Activated naive CD8-positive, alpha-beta T cell treated with anti-CD3 and anti-CD28 coated beads for 36 hours (primary cell): ENCODE data around the gene C3orf52. TPM values are rescaled to one million over a fixed set of nuclear protein-coding genes. Genes with fewer than 3 reads are reported as not detected.

Experiments used
- DNase-seq: peaks from one replicate; pipeline ENCODE4 v3.0.0; 2021
- H3K27ac Mint-ChIP-seq: one replicate; pipeline ENCODE4 v1.8.0; 2022; ENCODE audit warnings: mild to moderate bottlenecking, moderate library complexity, mixed read lengths
- H3K27me3 Mint-ChIP-seq: one replicate; pipeline ENCODE4 v1.8.0; 2022; ENCODE audit warnings: mild to moderate bottlenecking, mixed read lengths
- H3K36me3 Mint-ChIP-seq: one replicate; pipeline ENCODE4 v1.8.0; 2021; ENCODE audit warnings: mild to moderate bottlenecking, mixed read lengths
- H3K4me1 Mint-ChIP-seq: one replicate; pipeline ENCODE4 v1.8.0; 2021; ENCODE audit warnings: mixed read lengths
- H3K4me3 Mint-ChIP-seq: one replicate; pipeline ENCODE4 v1.8.0; 2022; ENCODE audit warnings: mild to moderate bottlenecking, moderate library complexity, mixed read lengths
- H3K9me3 Mint-ChIP-seq: one replicate; pipeline ENCODE4 v1.8.0; 2022; ENCODE audit warnings: mixed read lengths
- total RNA-seq, 2 experiments: library from RNA; stranded (reverse); gene quantifications; one replicate each; pipeline ENCODE4 v1.2.3, GENCODE V29; 2021

C3orf52 gene
- total RNA-seq, 2 experiments from 2014 or later, result 3.4 to 4.5 TPM

- no peaks in the 10 kb centered on the region for H3K27me3 Mint-ChIP-seq
- H3K27ac Mint-ChIP-seq, result no peak overlapping the region
- no peak overlapping the region for H3K4me3 Mint-ChIP-seq
- H3K9me3 Mint-ChIP-seq, result no peaks in the 10 kb centered on the region
- peaks cover 53% of the 10 kb centered on the region for H3K4me1 Mint-ChIP-seq
- H3K36me3 Mint-ChIP-seq, result peaks cover 21% of the 10 kb centered on the region
- DNase-seq, result no peak
Observed at GRCh38 chr3:112121577-112122547, 35.7 kb downstream of the C3orf52 start.

GRCh38 chr3:112122870-112123269 is 36.7 kb downstream of the C3orf52 start:
- Mint-ChIP-seq H3K9me3 (no peaks in the 10 kb centered on the region), H3K27me3 (no peaks in the 10 kb centered on the region), H3K4me3 (no peak overlapping the region), H3K4me1 (peaks cover 63% of the 10 kb centered on the region), H3K36me3 (peaks cover 21% of the 10 kb centered on the region), H3K27ac (no peak overlapping the region)
- no peak for DNase-seq

GRCh38 chr3:112123548-112123947 is 37.4 kb downstream of the C3orf52 start:
- H3K36me3 Mint-ChIP-seq, result peaks cover 21% of the 10 kb centered on the region
- DNase-seq, result no peak
- H3K4me3 Mint-ChIP-seq, result no peak overlapping the region
- peaks cover 66% of the 10 kb centered on the region for H3K4me1 Mint-ChIP-seq
- H3K27me3 Mint-ChIP-seq, result no peaks in the 10 kb centered on the region
- no peak overlapping the region for H3K27ac Mint-ChIP-seq
- no peaks in the 10 kb centered on the region for H3K9me3 Mint-ChIP-seq

- peaks cover 66% of the 10 kb centered on the region for H3K4me1 Mint-ChIP-seq
- DNase-seq, result no peak
- H3K4me3 Mint-ChIP-seq, result no peak overlapping the region
- no peak overlapping the region for H3K27ac Mint-ChIP-seq
- H3K9me3 Mint-ChIP-seq, result no peaks in the 10 kb centered on the region
- no peaks in the 10 kb centered on the region for H3K27me3 Mint-ChIP-seq
- peaks cover 25% of the 10 kb centered on the region for H3K36me3 Mint-ChIP-seq
Observed at GRCh38 chr3:112124907-112125607, 38.9 kb downstream of the C3orf52 start.

- Mint-ChIP-seq H3K36me3 (peaks cover 30% of the 10 kb centered on the region), H3K9me3 (no peaks in the 10 kb centered on the region), H3K4me1 (peaks cover 66% of the 10 kb centered on the region), H3K27me3 (no peaks in the 10 kb centered on the region), H3K27ac (peak overlapping the region; percentile 82), H3K4me3 (peak overlapping the region; percentile 57)
- no peak for DNase-seq
Observed at GRCh38 chr3:112126511-112126911, 40.3 kb downstream of the C3orf52 start.

- Mint-ChIP-seq H3K27ac (peak overlapping the region; percentile 82), H3K9me3 (no peaks in the 10 kb centered on the region), H3K4me3 (peak overlapping the region; percentile 57), H3K4me1 (peaks cover 65% of the 10 kb centered on the region), H3K27me3 (no peaks in the 10 kb centered on the region), H3K36me3 (peaks cover 29% of the 10 kb centered on the region)
- no peak for DNase-seq
Observed at GRCh38 chr3:112127522-112128494, 41.6 kb downstream of the C3orf52 start.

GRCh38 chr3:112128843-112129727 is 42.9 kb downstream of the C3orf52 start:
- Mint-ChIP-seq H3K9me3 (no peaks in the 10 kb centered on the region), H3K4me3 (peak overlapping the region; percentile 32), H3K4me1 (peaks cover 77% of the 10 kb centered on the region), H3K27ac (peak overlapping the region; percentile 66), H3K36me3 (peaks cover 24% of the 10 kb centered on the region), H3K27me3 (no peaks in the 10 kb centered on the region)
- peak; percentile 46 for DNase-seq

- DNase-seq, result no peak
- peaks cover 83% of the 10 kb centered on the region for H3K4me1 Mint-ChIP-seq
- no peaks in the 10 kb centered on the region for H3K27me3 Mint-ChIP-seq
- H3K27ac Mint-ChIP-seq, result peak overlapping the region; percentile 66
- H3K4me3 Mint-ChIP-seq, result no peak overlapping the region
- peaks cover 19% of the 10 kb centered on the region for H3K36me3 Mint-ChIP-seq
- no peaks in the 10 kb centered on the region for H3K9me3 Mint-ChIP-seq
Observed at GRCh38 chr3:112129925-112130637, 43.9 kb downstream of the C3orf52 start.

GRCh38 chr3:112130638-112130993 is 44.4 kb downstream of the C3orf52 start:
- DNase-seq, result no peak
- Mint-ChIP-seq H3K36me3 (peaks cover 18% of the 10 kb centered on the region), H3K4me1 (peaks cover 82% of the 10 kb centered on the region), H3K9me3 (no peaks in the 10 kb centered on the region), H3K27ac (peak overlapping the region; percentile 66), H3K27me3 (no peaks in the 10 kb centered on the region), H3K4me3 (no peak overlapping the region)

GRCh38 chr3:112131111-112131510 is 44.9 kb downstream of the C3orf52 start:
- H3K27ac Mint-ChIP-seq, result no peak overlapping the region

GRCh38 chr3:112132088-112132487 is 45.9 kb downstream of the C3orf52 start:
- Mint-ChIP-seq H3K9me3 (no peaks in the 10 kb centered on the region), H3K27me3 (no peaks in the 10 kb centered on the region), H3K4me3 (peak overlapping the region; percentile 44), H3K4me1 (peaks cover 82% of the 10 kb centered on the region), H3K27ac (peak overlapping the region; percentile 69), H3K36me3 (peaks cover 12% of the 10 kb centered on the region)
- no peak for DNase-seq

More at GRCh38 chr3:112131111-112131510, 44.9 kb downstream of the C3orf52 start:
- DNase-seq, result no peak
- no peaks in the 10 kb centered on the region for H3K27me3 Mint-ChIP-seq
- no peak overlapping the region for H3K4me3 Mint-ChIP-seq
- peaks cover 18% of the 10 kb centered on the region for H3K36me3 Mint-ChIP-seq
- H3K4me1 Mint-ChIP-seq, result peaks cover 84% of the 10 kb centered on the region
- no peaks in the 10 kb centered on the region for H3K9me3 Mint-ChIP-seq

- peak overlapping the region; percentile 83 for H3K4me3 Mint-ChIP-seq
Observed at GRCh38 chr3:112132554-112132953, 46.4 kb downstream of the C3orf52 start.

GRCh38 chr3:112132975-112133448 is 46.8 kb downstream of the C3orf52 start, which contains the start of gene GCSAM:
Gene GCSAM (minus strand): TSS chr3:112133248. CDS start chr3:112133120, 128 bp downstream.
- peaks cover 12% of the 10 kb centered on the region for H3K36me3 Mint-ChIP-seq
- no peaks in the 10 kb centered on the region for H3K27me3 Mint-ChIP-seq
- no peaks in the 10 kb centered on the region for H3K9me3 Mint-ChIP-seq
- peak within 1 kb of the TSS; percentile 88 for H3K27ac Mint-ChIP-seq
- peak; percentile 68 for DNase-seq
- H3K4me1 Mint-ChIP-seq, result peaks cover 82% of the 10 kb centered on the region
- H3K4me3 Mint-ChIP-seq, result peak within 1 kb of the TSS; percentile 83

More at GRCh38 chr3:112132554-112132953, 46.4 kb downstream of the C3orf52 start:
- Mint-ChIP-seq H3K9me3 (no peaks in the 10 kb centered on the region), H3K36me3 (peaks cover 12% of the 10 kb centered on the region), H3K27me3 (no peaks in the 10 kb centered on the region), H3K27ac (peak overlapping the region; percentile 88), H3K4me1 (peaks cover 82% of the 10 kb centered on the region)
- DNase-seq, result no peak
